Stimulated activated CD4-positive, alpha-beta T cell treated with anti-CD3 and anti-CD28 coated beads, Interleukin-4, amount 100 ng/mL, for 1 hour (primary cell): ENCODE data around the gene CD3E.

Source experiments
- DNase-seq: peaks from one replicate; pipeline ENCODE4 v3.0.0-alpha.2; 2020

Gene CD3E

DNA sequence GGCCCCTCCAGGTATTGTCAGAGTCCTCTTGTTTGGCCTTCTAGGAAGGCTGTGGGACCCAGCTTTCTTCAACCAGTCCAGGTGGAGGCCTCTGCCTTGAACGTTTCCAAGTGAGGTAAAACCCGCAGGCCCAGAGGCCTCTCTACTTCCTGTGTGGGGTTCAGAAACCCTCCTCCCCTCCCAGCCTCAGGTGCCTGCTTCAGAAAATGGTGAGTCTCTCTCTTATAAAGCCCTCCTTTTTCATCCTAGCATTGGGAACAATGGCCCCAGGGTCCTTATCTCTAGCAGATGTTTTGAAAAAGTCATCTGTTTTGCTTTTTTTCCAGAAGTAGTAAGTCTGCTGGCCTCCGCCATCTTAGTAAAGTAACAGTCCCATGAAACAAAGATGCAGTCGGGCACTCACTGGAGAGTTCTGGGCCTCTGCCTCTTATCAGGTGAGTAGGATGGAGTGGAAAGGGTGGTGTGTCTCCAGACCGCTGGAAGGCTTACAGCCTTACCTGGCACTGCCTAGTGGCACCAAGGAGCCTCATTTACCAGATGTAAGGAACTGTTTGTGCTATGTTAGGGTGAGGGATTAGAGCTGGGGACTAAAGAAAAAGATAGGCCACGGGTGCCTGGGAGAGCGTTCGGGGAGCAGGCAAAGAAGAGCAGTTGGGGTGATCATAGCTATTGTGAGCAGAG, at the start of gene CD3E:
CD3E (plus strand) TSS at position 163 of the 681 bp plus-strand sequence; CDS start at position 386, 223 bp downstream.
- DNase-seq, result peak; percentile 56

DNA sequence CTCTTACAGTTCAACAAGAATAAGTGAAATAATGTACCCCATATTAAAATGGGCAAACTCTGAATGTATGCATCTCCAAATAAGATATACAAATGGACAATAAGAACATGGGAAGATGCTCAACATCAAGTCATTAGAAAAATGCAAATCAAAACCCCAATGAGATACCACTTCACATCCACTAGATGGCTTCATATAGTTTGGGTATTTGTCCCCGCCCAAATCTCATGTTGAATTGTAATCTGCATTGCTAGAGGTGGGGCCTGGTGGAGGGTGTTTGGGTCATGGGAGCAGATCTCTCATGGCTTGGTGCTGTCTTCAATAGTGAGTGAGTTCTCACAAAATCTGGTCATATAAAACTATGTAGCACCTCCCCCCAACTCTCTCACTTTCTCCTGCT, 46.1 kb upstream of the CD3E start:
- no peak for DNase-seq

DNA sequence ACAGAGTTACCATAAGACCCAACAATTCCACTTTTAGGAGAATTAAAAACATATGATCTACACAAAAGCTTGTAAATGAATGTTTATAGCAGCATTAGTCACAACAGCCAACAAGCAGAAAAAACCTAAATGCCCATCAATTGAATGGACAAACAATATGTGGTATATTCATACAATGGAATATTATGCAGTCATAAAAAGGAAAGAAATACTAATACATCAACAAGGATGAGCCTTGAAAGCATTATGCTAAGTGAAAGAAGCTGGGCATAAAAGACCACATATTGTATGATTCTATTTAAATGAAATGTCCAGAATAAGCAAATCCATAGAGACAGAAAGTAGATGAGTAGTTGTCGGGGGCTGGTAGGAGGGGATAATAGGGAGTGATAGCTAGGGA, 45.4 kb upstream of the CD3E start:
- DNase-seq, result no peak

DNA sequence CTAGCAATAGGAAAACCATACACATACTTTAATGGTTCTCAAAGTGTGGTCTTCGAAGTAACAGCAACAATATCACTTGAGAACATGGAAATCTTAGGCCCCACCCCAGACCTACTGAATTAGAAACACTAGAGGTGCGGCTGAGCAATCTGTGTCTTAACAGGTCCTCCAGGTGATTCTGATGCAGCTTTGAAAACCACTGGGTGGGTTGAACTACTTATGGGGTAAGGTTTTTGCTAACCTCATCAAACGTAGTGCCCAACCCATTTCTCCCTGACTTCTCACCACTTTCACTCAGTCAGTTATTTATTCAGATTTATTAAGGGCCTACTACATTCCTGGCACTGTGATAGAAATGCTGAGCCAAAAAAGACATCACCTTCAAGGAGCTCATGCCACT, 44.2 kb upstream of the CD3E start:
- DNase-seq, result no peak

DNA sequence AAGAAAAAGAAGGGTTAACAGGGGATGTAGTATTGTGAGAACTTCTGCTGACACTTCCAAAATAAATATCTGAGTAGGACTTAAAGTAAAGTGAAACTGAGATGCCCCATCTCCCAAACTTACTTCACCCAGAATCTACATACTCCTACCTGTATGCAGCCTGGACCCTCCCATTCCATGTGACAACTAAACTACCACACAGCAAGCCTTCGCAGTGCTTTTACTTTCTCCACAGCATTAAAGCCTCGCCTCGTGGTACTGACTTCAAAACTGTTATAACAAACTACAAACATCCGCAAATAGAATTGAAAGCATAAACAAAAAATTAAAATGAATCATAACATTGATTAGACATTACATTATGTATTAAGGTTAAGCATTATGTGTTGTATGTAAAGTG, 41.4 kb upstream of the CD3E start:
- no peak for DNase-seq

DNA sequence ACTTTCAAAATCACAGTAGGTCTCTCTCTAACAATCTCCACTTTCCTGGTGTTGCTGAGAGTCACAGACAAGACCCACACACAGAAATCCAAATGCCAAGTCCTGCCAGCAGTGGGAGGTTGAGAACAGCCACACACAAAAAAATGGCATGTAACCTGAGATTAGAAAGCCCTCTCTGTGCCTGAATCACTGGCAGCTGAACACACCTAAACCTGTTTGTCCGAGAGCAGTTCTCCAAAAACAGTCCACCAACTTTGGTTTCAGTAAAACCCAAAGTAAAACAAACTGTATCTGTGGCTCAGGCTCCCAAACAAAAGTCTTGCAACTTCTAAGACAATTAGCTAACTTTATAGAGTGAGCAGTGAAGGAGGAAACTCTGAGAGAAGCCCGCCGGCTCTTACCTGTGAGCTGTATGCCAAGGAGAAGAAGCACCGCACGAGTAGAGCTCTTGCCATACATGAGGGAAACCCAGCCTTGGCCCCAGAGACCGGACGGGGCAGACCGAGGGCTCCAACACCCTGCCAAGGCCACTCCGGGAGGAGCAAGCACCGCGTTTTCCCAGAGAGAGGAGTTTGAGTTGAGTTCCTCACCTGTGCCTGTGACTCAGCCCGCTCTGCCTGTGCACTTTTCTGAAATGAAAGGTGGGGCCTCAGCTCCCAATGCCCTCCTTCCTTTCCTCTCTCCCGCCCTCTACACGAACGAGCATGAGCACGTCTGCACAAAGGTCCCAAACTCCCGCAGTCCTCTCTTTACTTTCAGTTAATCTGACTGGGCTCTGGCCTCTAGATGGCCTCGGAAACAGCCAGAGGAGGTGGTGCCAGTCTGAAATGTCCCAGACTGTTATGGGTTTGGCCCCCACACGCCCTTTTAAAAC, 40.6 kb upstream of the CD3E start, which contains the start of gene MPZL2:
MPZL2 (minus strand) TSS at position 603 of the 874 bp plus-strand sequence; CDS start at position 459, 144 bp downstream.
- peak; percentile 34 for DNase-seq

DNA sequence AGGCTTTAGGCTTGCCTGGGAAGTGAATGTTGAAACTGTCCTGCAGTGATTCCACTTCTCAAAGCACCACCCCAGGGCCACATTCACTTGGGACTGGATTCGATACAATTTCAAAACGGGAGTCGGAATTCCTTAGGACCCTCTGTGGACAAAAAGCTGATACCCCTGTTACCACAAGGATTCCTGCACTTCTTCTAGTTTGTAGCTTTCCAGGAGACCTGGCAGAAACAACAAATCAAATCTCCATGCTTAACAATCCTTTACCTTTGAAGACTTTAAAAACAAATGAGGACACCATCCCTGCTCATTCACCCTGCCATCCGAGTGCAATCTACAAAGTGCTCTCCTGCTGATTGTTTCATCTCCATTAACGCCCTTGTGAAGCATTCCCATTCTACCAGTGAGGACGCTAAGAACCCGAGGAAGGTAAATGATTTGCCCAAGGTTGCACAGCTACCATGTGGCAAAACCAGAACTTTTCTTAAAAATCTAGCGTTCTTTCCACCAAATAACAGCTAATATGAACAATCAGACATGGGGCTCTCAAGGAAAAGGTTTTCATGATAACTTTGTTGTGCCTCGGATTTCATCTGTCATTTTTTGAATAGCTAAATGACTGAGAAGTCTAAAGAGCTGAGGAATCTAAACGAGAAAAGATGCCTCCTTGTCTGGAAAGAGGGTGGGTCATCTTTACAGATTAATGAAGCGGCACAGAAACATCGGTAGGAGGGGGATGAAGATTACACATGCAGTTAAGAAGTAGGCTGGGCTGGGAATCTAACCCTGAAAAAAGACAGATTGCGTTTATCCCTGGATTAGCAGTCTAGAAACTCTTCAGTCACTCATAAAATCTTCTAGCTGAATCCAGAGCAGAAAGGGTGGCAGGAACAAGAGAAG, 39.7 kb upstream of the CD3E start:
- no peak for DNase-seq

DNA sequence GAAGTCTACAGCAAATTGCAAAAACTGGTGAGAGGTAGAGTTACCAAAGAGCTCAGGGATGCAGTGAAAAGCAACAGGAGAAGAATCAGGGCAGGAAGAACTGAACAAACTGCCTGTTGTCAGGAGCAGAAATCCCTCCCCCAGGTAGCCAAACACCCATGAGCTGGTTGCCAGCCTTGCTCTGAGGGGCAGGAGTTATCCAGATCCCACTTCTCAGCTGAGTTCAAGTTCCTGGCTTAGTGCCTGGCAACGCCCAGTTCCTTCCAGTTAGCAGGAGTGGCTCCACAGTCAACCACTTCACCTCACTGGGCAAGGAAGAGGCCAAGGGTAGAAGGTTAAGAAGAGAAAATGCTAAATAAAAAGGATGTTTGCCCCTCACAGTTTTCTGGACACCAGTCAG, 38.6 kb upstream of the CD3E start:
- no peak for DNase-seq

DNA sequence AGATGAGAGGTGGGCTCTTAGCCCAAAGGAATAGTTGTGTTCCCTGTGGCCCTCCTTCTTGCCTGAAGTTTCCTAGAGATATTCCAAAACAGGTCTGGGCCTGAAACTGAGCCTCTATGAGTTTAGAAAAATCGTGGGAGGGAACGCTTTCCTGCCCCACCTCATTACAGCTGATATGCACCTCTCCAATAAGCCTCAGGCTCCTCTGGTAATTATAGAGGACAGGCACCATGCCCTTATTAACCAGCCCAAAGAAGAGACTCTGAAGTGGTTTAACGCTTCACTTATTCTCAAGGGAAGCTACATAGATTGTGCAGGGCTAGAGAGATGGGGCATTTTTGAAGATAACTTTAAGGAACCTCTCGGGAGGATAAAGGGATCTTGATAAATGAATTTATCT, 37.0 kb upstream of the CD3E start:
- no peak for DNase-seq

DNA sequence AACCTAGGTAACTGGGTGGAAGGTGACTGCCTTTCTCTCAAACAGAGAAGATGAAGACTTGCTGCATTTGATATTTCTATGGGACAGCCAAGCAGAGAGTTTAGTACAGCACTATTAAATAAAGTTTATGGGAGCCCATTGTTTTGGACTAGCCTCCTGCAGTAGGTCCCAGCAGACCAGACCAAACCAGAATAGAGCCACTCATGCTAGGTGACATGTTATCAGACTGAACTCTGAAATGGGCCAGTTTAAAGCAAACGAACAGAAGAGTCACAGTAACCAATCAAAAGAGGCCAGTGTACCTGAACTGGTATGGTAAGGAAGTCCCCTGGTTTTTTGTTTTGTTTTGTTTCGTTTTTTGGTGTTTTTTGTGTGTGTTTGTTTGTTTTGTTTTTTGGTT, 32.5 kb upstream of the CD3E start:
- DNase-seq, result no peak

DNA sequence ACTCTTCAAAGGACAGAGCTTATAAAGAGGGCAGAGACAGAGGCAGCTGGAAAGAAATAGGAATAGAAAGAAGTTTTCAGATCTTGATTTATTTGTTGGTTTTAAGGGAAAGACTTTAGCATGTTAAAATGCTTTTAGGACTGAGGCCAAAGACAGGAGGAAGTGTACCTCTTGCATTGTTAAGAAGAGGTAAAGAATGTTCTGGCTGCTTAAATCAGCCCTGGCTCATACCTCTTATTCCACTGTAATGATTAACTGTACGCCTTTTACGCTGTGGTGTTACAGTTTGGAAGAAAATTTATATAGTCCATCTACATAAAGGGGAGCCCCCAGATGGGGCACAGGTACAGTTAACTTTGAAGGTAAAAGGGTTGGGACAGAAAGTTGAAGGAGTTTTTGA, 30.3 kb upstream of the CD3E start:
- no peak for DNase-seq

DNA sequence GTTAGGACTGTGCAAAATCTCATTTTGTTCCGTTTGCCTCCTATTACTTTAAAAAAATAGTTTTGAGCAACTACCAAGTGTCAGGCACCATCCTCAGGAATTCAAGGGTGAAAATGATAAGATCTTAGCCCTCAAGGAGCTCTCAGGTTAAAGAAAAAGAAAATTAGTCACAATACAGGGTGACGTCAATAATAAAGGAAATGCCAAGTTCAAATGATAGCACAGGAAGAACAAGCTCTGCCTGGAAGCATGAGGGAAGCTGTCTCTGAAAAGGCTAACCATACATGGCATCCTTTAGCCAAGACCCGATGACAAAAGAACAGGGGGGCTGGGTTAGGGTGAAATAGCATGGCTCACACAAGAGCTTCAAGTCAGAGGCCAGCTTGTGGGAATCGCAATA, 29.4 kb upstream of the CD3E start:
- DNase-seq, result no peak

DNA sequence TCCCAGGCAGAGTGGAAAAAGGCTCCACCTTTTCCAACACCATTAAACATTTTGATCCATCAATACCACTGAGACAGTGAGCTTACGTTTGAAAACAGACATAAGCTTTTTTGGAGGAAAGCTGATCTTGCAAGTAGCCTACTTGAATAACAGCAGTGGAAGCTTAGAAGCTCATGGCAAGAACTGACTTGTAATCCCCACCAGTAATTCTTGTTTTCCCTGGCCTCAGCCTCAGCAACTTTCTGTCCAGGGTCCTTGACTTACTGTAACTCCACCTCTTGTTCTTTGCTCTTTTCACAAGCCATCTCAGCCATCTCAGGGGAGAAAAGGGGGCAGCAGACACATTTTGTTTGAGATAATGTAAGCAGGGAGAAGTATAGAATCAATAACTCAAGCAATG, 28.1 kb upstream of the CD3E start:
- no peak for DNase-seq

DNA sequence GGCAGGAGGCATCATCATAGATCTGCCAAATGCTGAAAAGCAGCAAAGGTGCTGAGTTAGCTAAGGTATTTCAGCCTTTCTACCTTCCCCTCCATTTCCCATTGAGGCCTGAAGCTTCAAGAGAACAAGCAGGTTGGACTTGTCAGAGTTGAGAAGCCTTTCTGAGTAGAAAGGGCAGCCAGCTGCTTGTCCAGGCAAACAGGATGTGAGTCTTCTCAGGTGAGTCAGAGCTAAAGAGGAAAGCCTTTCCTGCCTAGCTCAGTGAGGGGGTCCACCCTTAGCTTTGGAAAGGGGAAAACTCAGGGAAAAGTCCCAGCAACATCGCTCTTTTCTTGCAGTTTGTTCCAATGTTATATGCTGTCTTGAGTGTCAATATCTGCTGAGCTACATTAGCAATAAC, 27.2 kb upstream of the CD3E start:
- DNase-seq, result no peak

DNA sequence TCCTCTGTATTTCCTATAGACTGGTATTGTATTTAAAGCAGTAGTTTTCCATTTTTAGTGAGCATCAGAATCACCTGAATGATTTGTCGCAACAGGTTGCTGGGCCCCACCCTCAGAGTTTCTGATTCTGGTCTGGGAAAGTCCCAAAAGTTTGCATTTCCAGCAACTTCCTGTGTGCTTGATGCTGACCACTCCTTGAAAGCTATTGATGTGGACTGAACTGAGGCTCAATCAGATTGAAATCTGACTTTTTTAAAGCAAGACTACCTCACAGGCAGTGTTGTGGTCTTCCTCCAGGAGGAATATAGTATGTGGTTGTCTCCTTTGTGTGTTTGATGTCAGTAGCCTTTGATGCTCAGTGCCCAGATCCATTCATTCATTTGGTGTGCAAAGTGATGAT, 23.2 kb upstream of the CD3E start:
- DNase-seq, result no peak

DNA sequence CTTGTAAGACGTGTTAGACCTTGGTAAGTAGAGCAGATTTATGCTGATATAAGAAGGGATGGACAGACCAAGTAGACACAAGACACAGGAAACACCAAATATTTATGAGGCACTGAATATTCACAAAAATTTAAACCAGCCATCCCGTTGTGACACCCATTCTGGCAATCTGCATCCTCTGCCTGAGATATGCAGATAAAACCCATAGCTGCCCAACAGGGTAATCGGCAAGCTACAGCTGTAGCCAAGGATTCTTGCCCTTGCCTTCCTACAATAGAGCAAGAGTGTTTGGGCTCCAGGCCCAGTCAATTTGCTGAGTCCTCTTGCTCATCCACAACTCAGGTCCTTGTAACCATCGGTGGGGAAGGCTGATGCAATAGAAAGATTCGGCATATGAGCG, 21.9 kb upstream of the CD3E start:
- no peak for DNase-seq

DNA sequence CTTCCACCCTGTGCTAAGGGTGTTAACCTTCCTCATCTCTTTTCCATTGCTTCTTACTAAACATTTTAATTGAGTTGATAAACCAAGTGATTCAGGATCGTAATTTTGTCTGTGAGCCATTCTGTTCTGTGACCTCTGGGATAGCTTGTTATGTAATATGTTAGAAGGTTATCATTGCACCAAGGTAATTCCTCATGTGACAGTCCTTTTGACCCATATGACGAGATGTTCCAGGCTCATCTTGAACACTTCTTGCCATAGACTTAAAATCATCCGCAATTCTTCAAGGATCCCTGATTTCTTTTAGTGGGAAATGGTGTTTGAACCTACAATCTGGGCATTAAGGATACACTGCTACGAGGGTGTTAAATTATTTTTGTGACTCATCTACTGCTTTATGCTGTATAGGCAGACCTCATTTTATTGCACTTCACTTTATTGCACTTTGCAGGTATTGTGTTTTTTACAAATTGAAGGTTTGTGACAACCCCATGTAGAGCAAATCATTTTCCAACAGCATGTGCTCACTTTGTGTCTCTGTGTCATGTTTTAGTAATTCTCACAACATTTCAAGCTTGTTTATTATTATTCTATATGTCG, 21.4 kb upstream of the CD3E start:
- no peak for DNase-seq

DNA sequence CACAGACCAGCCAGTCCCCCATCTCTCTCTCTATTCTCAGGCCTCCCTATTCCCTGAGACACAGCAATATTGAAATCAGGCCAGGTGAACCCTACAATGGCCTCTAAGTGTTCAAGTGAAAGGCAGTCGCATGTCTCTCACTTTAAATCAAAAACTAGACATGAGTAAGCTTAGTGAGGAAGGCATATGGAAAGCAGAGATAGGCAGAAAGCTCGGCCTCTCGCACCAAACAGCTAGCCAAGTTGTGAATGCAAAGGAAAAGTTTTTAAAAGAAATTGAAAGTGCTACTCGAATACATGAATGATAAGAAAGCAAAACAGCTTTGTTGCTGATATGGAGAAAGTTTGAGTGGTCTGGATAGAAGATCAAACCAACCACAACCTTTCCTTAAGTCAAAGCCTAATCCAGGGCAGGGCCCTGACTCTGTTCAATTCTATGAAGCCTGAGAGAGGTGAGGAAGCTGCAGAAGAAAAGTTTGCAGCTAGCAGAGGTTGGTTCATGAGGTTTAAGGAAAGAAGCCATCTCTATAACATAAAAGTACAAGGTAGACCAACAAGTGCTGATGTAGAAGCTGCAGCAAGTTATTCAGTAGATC, 20.7 kb upstream of the CD3E start:
- peak; percentile 24 for DNase-seq

DNA sequence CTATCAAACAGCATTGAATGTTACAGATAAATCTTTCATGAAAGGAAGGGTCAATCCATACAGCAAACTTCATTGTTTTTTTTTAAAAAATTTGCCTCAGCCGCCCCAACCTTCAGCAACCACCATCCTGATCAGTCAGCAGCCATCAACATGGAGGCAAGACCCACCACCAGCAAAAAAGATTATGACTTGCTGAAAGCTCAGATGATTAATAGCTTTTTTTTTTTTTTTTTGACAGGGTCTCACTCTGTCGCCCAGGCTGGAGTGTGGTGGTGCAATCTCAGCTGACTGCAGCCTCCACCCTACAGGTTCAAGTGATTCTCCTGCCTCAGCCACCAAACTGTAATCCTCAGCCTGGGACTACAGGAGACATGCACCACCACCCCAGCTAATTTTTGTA, 18.0 kb upstream of the CD3E start:
- no peak for DNase-seq

DNA sequence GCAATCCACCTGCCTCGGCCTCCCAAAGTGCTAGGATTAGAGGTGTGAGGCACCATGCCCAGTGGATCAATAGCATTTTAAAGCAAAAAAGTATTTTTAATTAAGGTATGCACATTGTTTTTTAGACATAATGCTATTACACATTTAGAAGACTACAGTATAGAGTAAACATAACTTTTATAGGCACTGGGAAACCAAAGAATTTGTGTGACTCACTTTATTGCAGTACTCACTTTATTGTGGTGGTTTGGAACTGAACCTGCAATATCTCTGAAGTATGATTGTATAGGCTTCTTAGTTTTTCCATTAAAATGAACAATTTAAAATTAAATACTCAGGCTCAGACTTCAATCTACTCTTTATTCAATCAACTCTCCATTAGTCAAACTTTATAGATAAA, 17.5 kb upstream of the CD3E start:
- DNase-seq, result no peak

DNA sequence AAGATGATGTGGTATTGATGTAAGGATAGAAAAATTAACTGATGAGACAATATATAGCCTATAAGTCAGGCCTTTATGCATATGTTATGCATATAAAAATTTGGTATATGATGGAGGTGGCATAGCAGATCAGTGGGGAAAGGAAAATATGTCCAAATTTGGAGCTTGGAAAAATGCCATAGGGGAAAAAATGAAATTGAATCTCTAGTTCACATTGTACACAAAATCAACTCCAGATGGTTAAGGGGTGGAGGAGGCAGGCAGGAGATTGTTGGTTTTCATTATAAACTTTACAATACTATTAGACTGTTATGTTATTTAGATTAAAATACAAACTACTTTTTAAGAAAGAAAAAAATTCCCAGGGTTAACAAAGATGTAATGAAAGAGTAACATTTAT, 15.1 kb upstream of the CD3E start:
- no peak for DNase-seq

DNA sequence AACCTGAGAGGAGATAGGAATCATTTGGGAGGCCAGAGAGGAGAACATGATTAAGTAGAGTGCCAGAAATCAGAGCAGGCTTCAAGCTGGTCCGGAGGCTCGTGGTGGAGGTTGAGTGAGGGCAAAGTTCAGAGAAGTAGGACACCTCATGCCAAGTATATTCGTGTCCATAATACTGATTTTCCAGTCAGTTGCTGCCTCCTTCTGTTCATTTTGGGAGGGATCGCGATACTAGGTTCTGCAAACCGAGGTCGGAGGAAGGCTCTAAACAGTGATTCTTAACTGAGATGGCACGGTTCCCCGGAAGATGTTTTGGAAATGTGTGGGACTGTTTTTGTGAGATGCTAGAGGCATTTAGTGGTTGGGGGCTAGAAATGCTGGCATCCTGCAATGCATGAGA, 13.6 kb upstream of the CD3E start:
- no peak for DNase-seq
